Measurements from ENCODE around the gene C2CD3.

C2CD3 gene

GRCh38 chr11:73980001-73980961, 190.5 kb downstream of the C2CD3 start:
- peaks cover 77% of the 10 kb centered on the region for H3K4me1 Mint-ChIP-seq
- peak overlapping the region; percentile 100 for H3K27ac Mint-ChIP-seq (ENCODE audit: low read depth)
- H3K36me3 Mint-ChIP-seq (ENCODE audit: insufficient read depth), result peaks cover 82% of the 10 kb centered on the region
- DNase-seq (ENCODE audit: low spot score in 2 of 2), result peak; percentile 60 to 81
- no peaks in the 10 kb centered on the region for H3K9me3 Mint-ChIP-seq
- peak; percentile 54 for ATAC-seq (replicated peaks; ENCODE audit: extremely low read depth, poor library complexity, severe bottlenecking)
- no peaks in the 10 kb centered on the region for H3K27me3 Mint-ChIP-seq
- H3K4me3 Mint-ChIP-seq, result peak overlapping the region; percentile 100

GRCh38 chr11:73978576-73979086, 192.2 kb downstream of the C2CD3 start:
- peak overlapping the region; percentile 100 for H3K4me3 Mint-ChIP-seq
- H3K27me3 Mint-ChIP-seq, result no peaks in the 10 kb centered on the region
- peaks cover 89% of the 10 kb centered on the region for H3K4me1 Mint-ChIP-seq
- ATAC-seq (replicated peaks; ENCODE audit: extremely low read depth, poor library complexity, severe bottlenecking) (no peak), DNase-seq (ENCODE audit: low spot score in 2 of 2) (no peak)
- peak overlapping the region; percentile 100 for H3K27ac Mint-ChIP-seq (ENCODE audit: low read depth)
- H3K36me3 Mint-ChIP-seq (ENCODE audit: insufficient read depth), result peaks cover 94% of the 10 kb centered on the region
- no peaks in the 10 kb centered on the region for H3K9me3 Mint-ChIP-seq

- H3K4me3 Mint-ChIP-seq, result peak overlapping the region; percentile 100
- peaks cover 89% of the 10 kb centered on the region for H3K4me1 Mint-ChIP-seq
- ATAC-seq (replicated peaks; ENCODE audit: extremely low read depth, poor library complexity, severe bottlenecking) (no peak), DNase-seq (ENCODE audit: low spot score in 2 of 2) (no peak)
- H3K36me3 Mint-ChIP-seq (ENCODE audit: insufficient read depth), result peaks cover 92% of the 10 kb centered on the region
- H3K27ac Mint-ChIP-seq (ENCODE audit: low read depth), result peak overlapping the region; percentile 93
- no peaks in the 10 kb centered on the region for H3K27me3 Mint-ChIP-seq
- H3K9me3 Mint-ChIP-seq, result no peaks in the 10 kb centered on the region
These were observed 192.8 kb downstream of the C2CD3 start for GRCh38 chr11:73977856-73978519.

- H3K27ac Mint-ChIP-seq (ENCODE audit: low read depth), result peak overlapping the region; percentile 93
- H3K4me1 Mint-ChIP-seq, result peaks cover 94% of the 10 kb centered on the region
- no peaks in the 10 kb centered on the region for H3K9me3 Mint-ChIP-seq
- peak overlapping the region; percentile 100 for H3K4me3 Mint-ChIP-seq
- peaks cover 90% of the 10 kb centered on the region for H3K36me3 Mint-ChIP-seq (ENCODE audit: insufficient read depth)
- ATAC-seq (replicated peaks; ENCODE audit: extremely low read depth, poor library complexity, severe bottlenecking) (no peak), DNase-seq (ENCODE audit: low spot score in 2 of 2) (no peak)
- H3K27me3 Mint-ChIP-seq, result no peaks in the 10 kb centered on the region
These were observed 194.2 kb downstream of the C2CD3 start for GRCh38 chr11:73976451-73977151.

GRCh38 chr11:73975479-73975757, 195.4 kb downstream of the C2CD3 start:
- ATAC-seq (replicated peaks; ENCODE audit: extremely low read depth, poor library complexity, severe bottlenecking) (no peak), DNase-seq (ENCODE audit: low spot score in 2 of 2) (no peak)
- Mint-ChIP-seq H3K9me3 (no peaks in the 10 kb centered on the region), H3K27ac (ENCODE audit: low read depth) (peak overlapping the region; percentile 93), H3K4me3 (peak overlapping the region; percentile 100), H3K36me3 (ENCODE audit: insufficient read depth) (peaks cover 82% of the 10 kb centered on the region), H3K4me1 (peaks cover 88% of the 10 kb centered on the region), H3K27me3 (no peaks in the 10 kb centered on the region)

GRCh38 chr11:73974604-73975478, 196.0 kb downstream of the C2CD3 start:
- peaks cover 88% of the 10 kb centered on the region for H3K4me1 Mint-ChIP-seq
- H3K4me3 Mint-ChIP-seq, result peak overlapping the region; percentile 100

GRCh38 chr11:73972620-73973449, 198.0 kb downstream of the C2CD3 start:
- H3K4me1 Mint-ChIP-seq, result peaks cover 87% of the 10 kb centered on the region
- H3K27me3 Mint-ChIP-seq, result no peaks in the 10 kb centered on the region
- H3K4me3 Mint-ChIP-seq, result peak overlapping the region; percentile 100
- ATAC-seq (replicated peaks; ENCODE audit: extremely low read depth, poor library complexity, severe bottlenecking), result no peak
- DNase-seq (ENCODE audit: low spot score in 2 of 2), result no peak
- H3K9me3 Mint-ChIP-seq, result no peaks in the 10 kb centered on the region
- peaks cover 74% of the 10 kb centered on the region for H3K36me3 Mint-ChIP-seq (ENCODE audit: insufficient read depth)
- peak overlapping the region; percentile 93 for H3K27ac Mint-ChIP-seq (ENCODE audit: low read depth)

More at GRCh38 chr11:73974604-73975478, 196.0 kb downstream of the C2CD3 start:
- H3K9me3 Mint-ChIP-seq, result no peaks in the 10 kb centered on the region
- no peaks in the 10 kb centered on the region for H3K27me3 Mint-ChIP-seq
- peaks cover 82% of the 10 kb centered on the region for H3K36me3 Mint-ChIP-seq (ENCODE audit: insufficient read depth)
- ATAC-seq (replicated peaks; ENCODE audit: extremely low read depth, poor library complexity, severe bottlenecking) (no peak), DNase-seq (ENCODE audit: low spot score in 2 of 2) (no peak)
- peak overlapping the region; percentile 93 for H3K27ac Mint-ChIP-seq (ENCODE audit: low read depth)

GRCh38 chr11:73972187-73972586, 198.6 kb downstream of the C2CD3 start:
- ATAC-seq (replicated peaks; ENCODE audit: extremely low read depth, poor library complexity, severe bottlenecking), result no peak
- peak overlapping the region; percentile 13 for H3K4me3 Mint-ChIP-seq

GRCh38 chr11:73971175-73971719, 199.6 kb downstream of the C2CD3 start:
- Mint-ChIP-seq H3K4me1 (peaks cover 71% of the 10 kb centered on the region), H3K9me3 (no peaks in the 10 kb centered on the region), H3K4me3 (no peak overlapping the region), H3K27ac (ENCODE audit: low read depth) (peak overlapping the region; percentile 93), H3K27me3 (no peaks in the 10 kb centered on the region), H3K36me3 (ENCODE audit: insufficient read depth) (peaks cover 59% of the 10 kb centered on the region)
- no peak for DNase-seq (ENCODE audit: low spot score in 2 of 2)
- ATAC-seq (replicated peaks; ENCODE audit: extremely low read depth, poor library complexity, severe bottlenecking), result no peak

More at GRCh38 chr11:73972187-73972586, 198.6 kb downstream of the C2CD3 start:
- Mint-ChIP-seq H3K36me3 (ENCODE audit: insufficient read depth) (peaks cover 67% of the 10 kb centered on the region), H3K9me3 (no peaks in the 10 kb centered on the region), H3K27me3 (no peaks in the 10 kb centered on the region), H3K27ac (ENCODE audit: low read depth) (peak overlapping the region; percentile 93), H3K4me1 (peaks cover 81% of the 10 kb centered on the region)
- no peak for DNase-seq (ENCODE audit: low spot score in 2 of 2)

GRCh38 chr11:73969991-73970800, 200.6 kb downstream of the C2CD3 start:
- peak in 1 of 2 donors; percentile 55 for DNase-seq (ENCODE audit: low spot score in 2 of 2)
- H3K9me3 Mint-ChIP-seq, result no peaks in the 10 kb centered on the region

More at GRCh38 chr11:73969991-73970800, 200.6 kb downstream of the C2CD3 start:
- ATAC-seq (replicated peaks; ENCODE audit: extremely low read depth, poor library complexity, severe bottlenecking), result peak; percentile 73
- Mint-ChIP-seq H3K4me1 (peaks cover 65% of the 10 kb centered on the region), H3K36me3 (ENCODE audit: insufficient read depth) (peaks cover 51% of the 10 kb centered on the region), H3K4me3 (peak overlapping the region; percentile 59), H3K27me3 (no peaks in the 10 kb centered on the region), H3K27ac (ENCODE audit: low read depth) (peak overlapping the region; percentile 83)
